CD4-positive, alpha-beta T cell treated with Interleukin-2 at 100 ng/mL for 4 hours (primary cell): ENCODE data around the gene KCNQ1.

Experiments used
- DNase-seq: peaks from one replicate; pipeline ENCODE4 v3.0.0-alpha.2; 2020; ENCODE audit warnings: low spot score

The KCNQ1 gene

DNA sequence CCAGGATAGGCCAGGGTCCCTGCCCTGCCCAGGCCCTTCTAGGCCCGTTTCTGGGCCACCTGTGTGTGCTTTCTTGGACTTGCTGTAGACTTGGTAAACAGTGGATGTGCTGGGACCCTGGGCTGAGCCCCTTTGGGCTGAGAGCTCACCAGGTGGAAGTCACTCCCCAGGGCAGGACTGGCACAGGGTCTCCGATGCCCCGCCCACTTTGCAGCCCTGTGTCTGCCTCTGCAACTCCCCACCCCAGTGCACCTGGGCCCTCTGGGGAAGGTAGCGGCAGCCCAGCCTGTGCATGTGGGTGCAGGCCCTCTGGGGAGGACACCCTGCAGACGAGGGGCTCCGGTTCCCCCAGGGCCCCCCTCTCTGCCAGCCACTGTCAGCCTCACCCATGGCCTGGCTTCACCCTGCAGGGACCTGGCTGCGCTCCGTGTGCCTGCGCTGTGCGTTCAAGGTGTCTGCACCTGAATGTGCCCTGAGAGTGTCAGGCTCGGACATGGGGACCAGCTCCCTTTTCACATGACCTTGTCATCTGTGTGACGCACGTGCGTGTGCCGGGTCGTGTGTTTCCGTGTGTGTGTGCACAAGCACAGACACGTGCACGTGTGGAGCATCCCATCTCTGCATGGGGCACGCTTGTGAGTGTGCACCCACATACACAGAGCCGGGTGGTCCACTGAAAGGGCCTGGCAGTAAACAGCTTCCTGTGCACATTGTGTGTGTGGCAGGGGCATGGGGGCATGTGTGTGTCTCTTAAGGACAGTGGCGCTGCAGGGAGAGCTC lies 136.5 kb downstream of the KCNQ1 start:
- DNase-seq: no peak

DNA sequence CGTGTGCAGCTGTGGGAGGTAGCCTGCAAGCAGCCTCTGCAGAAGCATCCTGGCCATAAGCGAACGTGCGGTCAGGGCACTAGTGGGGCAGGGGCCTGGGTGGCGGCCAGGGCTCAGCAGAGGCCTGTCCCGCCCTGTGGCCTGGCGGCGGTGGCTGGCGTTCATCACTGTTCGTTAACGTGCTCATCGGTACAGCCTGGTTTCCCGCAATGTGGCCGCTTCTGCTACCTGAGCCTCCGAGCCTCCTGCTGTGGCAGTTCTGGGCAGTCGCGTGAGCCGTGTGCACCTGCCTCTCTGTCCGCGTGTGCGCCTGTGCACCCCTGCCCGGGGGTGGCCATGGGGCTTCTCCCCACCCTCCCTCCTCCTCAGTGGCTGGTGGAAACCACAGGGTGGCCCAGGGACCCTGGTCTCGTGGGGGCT lies 137.1 kb downstream of the KCNQ1 start:
- no peak for DNase-seq

DNA sequence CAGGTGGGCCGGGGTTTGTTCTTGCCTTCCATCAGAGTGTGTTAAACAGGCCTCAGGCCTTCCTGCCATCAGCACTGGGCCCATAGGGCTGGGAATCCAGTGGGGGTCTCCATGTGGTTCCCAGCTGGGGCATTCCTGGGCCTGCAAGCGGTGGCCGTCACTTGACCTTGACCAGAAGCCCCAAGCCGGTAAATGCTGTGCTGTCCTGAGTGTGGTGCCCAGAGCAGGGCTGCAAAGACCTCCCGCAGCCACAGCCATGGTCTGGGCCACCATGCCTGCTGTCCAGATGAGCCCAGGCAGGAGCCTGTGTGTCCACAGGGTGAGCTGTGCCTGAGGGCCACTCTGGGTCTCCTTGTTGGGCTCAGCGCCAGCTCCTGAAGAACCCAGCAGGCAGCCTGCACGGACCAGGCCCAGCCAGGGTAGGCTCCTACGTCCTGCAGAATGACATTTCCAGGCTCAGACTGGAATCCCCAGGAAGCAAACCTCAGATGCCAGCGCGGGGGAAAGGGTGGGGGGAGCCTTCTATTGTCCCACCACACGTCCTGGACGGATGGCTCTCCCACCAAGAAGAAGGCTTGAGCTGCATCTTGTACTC lies 137.6 kb downstream of the KCNQ1 start:
- DNase-seq: no peak

DNA sequence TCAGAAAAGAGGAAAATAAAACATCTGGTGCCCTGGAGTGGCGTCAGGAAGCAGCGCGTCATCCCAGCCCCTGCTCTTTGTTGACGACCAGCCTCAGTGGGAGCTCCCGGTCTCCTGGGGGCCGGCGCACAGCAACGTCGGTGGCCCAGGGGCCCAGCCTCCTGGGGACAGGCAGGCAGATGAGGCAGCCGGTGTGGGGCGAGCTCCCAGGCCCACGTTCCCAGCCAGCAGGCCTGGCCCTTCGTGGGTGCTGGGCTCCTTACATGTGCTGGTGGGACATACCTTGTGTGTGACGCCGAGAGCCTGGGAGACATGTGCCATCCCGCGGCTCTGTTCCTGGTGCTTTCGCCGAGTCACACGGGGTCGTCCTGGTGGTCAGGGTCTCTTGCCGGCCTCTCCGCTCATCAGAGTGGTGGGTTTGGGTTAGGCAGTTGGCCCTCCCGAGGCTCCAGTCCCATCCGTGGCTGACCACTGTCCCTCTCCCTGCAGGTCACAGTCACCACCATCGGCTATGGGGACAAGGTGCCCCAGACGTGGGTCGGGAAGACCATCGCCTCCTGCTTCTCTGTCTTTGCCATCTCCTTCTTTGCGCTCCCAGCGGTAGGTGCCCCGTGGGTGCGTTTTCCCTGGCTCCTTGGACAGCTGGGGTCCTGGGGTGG lies 138.3 kb downstream of the KCNQ1 start:
- no peak for DNase-seq

DNA sequence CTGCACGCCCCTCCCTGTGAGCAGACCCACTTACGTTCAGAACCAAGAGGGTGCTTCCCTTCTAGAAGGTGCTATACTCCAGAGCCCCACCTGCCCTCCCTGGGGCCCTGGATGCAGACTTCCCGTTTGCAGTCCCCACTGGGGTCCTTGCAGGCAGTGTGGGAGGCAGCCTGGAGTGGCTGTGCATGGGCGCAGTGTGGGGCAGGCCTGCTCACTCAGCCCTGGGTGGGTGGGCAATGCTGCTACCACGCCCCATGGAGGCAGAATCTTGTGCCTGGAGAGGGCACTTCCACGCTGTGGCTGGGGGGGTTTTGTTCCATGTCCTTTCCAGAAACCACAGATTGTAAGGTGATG lies 138.8 kb downstream of the KCNQ1 start:
- DNase-seq: no peak

DNA sequence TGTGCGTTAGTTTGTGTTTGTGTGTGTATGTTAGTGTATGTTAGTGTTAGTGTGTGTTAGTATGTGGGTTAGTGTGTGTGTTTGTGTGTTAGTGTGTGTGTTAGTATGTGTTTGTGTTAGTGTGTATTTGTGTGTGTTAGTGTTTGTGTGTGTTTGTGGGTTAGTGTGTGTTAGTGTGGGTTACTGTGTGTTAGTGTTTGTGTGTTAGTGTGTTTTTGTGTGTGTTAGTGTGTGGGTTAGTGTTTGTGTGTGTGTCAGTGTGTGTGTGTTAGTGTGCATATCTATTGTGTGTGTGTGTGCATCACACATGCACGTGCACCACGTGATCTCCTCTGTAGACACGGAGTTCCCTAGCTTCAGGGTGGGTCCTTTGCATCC lies 139.6 kb downstream of the KCNQ1 start:
- DNase-seq: no peak

DNA sequence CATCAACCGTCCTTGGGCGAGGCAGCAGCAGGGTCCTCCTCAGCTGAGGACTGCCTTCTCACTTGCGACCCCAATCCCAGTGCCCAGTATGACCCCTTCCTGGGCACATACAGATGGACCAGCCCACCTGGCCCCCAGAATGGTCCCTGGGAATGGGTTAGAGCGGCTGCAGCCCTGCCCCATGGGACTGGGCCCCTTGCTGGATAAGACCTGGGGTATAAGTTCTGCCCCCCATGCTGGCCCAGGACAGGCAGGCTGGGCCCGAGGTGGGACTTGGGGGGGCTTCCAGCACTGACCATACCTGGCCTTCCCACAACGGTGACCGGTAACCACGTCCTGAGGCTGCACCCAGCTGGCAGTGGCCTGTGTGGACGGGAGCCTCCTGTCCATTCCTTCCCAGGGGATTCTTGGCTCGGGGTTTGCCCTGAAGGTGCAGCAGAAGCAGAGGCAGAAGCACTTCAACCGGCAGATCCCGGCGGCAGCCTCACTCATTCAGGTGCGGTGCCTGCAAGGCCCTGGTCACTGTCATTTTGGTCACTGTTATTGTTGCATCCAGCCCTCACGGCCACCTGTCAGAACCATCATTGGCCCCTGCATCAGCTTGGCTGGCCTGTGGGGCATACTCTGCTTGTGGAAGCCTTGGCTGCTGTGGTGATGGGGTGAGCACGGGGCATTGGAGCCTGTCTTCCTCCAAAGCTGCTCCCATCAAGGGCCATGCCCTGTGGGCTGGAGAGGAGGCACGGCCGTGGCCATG lies 140.2 kb downstream of the KCNQ1 start:
- DNase-seq: no peak

DNA sequence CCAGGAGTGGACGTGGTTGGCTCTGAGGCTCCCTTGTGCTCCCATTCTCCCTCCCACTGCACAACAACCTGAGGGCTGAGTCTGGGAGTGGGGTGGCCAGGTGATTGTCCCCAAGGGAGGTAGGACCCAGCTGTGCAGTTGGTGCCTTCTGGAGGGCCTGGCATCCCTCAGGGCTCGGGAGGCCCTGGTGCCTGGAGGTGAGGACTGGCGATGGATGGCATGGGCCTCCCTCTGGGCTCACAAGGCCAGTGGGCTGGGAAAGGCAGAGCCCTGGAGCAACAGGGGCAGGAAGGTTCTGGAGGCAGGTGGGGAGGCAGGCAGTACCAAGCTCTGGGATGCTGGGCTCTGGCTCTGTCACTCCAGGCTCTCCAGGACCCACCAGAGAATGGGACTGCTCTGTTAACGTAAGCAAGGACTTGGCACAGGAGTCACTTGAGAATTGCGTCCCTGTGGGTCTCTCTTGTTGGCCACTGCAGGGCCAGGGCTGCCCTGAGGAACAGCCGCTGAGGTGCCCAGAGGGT lies 140.8 kb downstream of the KCNQ1 start:
- no peak for DNase-seq

DNA sequence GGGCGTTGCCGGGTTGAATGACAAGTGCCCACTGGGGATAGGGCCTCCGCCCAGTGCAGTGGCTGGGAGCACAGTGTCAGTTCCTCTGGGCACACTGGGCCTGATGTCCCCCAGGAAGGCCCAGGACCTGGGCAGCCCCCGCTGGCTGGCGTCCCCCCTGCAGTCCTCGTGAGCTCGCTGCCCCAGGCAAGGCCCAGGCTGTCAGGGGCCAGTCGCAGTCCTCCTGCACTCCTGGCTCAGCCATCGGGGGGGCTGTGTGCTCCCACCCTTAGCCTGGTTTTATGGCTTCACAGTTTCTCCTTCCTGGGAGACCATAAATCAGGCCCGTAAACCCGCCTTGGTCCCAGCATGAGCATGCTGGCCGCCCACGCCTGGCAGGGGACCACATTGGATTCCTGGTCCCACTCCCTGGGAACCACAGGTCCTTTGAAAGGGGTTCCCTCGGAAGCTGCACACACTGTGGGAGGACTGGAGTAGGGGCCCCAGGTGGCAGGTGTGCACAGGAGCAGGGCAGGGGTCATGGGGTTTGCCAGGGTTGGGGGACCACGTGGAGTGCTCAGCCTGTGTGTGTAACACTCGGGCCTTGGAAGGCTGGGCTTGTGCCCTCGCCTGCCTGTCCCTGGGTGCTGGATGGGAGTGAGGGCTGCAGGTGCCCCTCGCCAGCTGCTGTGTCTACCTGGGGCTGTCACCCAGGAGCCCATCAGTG lies 141.4 kb downstream of the KCNQ1 start:
- no peak for DNase-seq

DNA sequence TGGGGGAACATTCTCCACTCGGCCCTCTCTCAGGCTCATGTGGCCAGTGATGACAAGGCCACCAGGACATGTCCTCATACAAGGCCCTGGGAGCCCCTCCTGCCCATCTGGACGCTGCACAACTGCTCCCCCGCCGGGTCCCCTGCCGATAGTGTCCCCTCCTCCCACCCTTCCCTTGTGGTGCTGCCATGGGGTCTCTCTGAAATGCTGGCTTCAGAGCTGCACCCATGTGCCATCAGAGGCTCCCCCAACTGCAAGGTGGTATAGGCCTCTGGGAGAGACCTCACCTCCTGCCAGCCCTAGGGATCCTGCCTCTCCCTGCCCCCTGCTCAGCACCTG lies 142.0 kb downstream of the KCNQ1 start:
- DNase-seq: no peak

DNA sequence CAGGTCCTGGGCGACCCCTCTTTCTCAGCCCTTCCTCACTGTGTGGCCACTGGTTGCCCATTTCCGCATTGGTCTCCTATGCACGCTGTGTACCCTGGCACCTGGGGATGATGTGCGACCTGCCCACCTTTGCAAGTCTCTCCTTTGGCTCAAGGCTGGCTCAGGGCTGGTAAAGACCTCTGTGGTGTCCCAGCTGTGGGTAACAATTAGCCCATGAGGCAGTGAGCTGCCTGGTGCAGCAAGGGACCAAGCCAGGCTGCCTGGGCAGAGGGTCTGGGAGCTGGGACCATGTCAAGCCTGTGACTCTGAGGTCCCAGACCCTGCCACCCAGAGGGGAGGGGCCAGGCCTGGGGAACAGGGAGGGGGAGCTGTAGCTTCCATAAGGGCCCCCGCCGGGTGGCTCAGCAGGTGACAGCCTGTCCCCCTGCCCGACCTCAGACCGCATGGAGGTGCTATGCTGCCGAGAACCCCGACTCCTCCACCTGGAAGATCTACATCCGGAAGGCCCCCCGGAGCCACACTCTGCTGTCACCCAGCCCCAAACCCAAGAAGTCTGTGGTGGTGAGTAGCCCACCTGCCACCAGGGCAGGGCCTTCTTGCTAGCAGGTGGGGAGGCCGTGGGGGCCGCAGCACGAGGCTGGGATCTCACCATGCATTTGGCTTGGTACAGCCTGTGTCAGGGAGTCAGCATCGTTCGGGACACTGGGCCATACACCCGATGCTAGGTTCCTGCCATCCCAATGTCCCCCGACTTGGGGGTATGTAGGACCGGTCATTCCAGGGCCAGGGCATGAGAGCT lies 142.5 kb downstream of the KCNQ1 start:
- DNase-seq: no peak

DNA sequence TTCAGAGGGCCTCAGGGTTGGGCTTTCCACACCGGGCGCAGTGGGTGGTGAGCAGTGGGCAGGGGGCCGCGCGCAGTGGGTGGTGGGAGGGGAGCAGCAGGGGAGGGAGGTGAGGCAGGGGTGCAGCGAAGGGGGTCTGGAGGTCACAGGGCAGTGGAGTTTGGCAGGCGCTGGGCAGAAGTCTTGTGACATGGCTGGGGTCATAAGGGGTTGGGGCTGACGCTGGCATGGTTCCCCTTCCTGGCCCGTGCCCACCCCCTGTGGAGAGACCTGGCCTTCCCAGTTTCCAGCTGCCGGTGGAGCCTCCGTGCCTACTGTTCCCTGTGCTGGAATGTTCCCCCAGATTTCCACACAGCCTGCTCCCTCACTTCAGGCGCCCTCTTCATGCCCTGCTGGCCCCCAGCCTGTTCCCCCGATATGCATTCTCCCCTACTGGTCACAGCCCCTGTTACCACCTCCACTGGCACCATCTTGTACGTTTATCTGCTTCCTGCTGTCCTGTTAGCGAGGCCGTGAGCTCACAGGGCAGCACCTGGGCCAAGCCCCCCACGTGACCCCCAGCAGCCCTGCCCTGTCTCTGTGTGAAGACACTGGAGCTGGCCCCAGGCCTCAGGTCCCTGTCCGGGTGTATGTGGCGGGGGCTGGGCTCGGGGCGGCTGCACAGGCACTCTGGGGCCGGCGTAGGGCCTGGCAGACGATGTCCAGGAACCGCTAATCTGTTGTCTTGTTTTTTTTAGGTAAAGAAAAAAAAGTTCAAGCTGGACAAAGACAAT lies 143.4 kb downstream of the KCNQ1 start:
- no peak for DNase-seq

DNA sequence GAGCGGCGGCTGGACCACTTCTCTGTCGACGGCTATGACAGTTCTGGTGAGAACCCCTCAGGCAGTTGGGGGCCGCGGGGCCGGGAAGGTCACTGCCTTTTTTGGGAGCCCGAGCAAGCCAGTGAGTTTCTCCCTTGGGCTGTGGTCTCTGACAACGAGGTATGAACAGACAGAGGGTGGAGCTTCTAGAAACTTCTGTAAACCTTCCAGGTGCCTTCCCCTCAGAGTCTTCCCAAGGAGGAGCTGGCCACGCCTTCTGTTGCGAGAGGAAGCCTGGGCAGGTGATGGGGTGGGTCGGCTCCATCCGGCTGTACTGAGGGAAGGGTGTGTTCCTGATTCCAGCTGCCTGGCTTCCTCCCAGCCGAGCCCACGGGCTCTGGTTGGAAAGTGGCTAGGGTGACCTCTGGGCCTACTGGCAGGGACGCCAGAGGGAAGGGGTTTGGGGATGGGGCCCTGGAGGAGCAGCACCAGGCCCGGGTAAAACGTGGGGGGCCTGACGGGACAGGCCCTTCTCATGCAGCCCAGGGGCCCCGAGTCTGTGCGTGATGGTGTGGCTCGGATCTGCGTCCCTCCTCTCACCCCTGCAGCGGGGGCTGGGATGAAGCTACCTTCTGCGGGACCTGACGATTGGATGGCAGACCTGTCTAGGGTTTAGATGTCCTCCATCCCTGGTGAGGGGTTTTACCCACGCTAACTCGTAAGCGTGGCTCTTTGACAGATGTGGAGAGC lies 144.2 kb downstream of the KCNQ1 start:
- no peak for DNase-seq

DNA sequence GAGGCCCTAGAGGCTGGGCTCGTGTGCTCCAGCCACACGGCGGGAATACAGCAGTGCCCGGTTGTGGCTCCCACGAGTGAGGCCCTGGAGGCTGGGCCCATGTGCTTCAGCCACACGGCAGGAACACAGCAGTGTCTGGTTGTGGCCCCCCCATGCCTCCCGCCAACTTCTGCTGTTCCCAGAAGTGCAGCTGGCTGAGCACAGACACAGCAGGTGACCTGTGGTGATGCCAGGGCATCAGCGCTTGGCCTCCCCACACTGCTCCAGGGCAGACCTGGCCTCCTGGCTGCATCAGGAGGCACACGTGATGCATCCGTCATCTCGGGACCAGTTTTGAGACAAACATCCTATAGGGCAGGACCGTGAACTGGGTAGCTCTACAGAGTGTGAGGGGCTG lies 144.7 kb downstream of the KCNQ1 start:
- no peak for DNase-seq

DNA sequence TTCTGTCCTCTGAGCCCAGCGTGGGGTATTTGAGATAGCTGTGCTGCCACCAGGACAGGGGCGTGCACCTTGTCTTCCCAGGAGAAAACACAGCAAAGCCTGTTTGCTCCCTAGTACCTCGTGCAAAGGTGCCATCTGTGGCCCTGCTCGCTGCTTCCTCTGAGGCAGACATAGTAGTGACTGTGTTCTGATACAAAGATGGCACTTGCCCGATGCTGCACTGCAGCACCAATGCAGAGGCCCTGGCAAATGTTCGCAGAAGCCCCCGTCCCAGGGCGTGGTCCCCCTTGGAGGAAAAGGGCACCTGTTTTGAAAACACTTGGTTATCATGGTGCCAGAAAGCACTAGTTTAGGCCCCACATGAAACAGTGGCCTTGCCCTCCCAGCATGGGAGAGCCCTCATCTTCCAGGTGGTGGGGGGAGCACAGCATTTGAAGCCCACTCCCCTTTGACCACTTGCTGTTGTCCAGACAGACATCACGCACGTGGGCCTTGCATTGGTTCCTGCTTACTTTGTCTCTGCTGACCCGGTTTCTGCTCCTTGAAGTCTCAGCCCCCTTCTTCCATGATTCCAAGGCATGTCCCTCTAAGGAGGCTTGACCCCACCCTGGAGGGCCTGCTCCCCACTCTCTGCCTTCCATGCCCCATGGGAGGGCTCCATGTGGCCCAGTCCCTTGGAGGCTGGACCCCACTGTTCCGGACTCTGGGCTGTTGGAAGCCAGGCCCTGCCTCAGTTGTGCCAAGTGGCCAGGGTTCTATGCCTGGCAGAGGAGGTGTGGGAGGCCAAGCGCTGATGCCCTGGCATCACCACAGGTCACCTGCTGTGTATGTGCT lies 145.5 kb downstream of the KCNQ1 start:
- no peak for DNase-seq

DNA sequence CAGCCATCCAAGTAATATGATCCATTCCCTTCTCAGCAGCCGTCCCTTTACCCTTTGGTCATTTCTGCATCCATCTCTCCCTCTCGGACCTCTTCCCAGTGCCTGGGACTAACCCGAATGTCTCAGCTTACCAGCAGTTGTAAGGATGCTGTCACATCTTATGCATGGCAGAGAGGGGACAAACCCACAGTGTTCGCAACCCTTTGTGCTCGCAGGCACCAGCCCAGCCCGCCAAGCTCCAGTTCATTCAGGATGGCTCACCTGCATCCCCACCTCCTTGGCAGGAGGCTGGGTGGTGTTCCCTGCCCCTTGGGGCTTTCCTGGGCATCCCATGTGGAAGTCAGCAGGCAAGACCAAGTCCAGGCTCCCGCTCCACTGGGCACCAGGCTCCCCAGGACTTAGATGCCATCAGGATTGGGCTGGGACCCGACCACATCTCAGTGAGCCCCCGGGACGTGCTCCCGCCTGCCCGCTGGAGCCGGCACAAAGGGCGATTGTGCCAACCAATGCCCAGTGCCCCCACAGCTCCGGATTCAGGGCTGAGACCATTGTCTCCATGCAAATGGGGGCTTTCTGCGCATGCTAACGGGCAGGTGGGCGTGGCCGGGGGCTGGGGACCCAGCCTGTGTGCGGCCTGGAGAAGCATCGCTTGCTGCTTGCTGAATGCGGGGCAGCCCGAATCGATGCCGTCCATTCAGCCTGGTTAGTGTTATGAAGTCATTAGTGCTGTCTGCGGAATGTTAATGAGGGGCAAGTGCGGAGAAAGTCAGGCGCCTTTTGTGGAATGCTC lies 146.4 kb downstream of the KCNQ1 start:
- no peak for DNase-seq

DNA sequence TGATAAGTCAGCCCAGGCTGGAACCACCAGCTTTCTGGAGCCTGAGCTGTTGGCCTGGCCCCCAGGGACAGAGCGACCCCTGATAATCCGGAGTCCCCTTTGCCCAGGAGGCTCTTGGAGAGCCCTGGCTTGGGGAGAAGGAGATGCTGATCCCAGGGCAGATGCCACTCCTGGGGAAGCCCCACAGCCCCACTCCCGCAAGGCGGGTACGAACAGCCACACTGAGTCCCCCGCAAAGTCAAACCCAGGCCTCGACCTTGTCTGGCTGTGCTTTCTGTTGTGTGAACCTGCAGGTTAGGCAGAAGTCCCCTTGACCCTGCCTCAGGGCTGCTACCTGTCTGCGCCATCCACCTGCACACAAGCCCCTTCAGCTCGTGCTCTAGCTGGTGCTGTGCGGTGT lies 147.0 kb downstream of the KCNQ1 start:
- no peak for DNase-seq
